VCaP (cell line): ENCODE results near the gene TNFRSF13B.
A peak's percentile ranks its signal among the peaks of the same experiment; 100 is the strongest.
"Not testable (repeated sequence)": the region's sequence is repeated elsewhere in the genome, so short reads cannot be mapped to it uniquely, and the experiment has no call there.

Source experiments
- H3K27ac ChIP-seq: fragments of 450-650 bp; 2 replicates; pipeline ENCODE4 v1.5.1; 2017
- TF ChIP-seq, protein P1 (sequence below): fragments of 450-650 bp; conservative IDR thresholded peaks from 2 replicates; pipeline ENCODE4 v1.5.1; 2017; ENCODE audit warnings: mild to moderate bottlenecking, moderate library complexity

The TNFRSF13B gene

DNA sequence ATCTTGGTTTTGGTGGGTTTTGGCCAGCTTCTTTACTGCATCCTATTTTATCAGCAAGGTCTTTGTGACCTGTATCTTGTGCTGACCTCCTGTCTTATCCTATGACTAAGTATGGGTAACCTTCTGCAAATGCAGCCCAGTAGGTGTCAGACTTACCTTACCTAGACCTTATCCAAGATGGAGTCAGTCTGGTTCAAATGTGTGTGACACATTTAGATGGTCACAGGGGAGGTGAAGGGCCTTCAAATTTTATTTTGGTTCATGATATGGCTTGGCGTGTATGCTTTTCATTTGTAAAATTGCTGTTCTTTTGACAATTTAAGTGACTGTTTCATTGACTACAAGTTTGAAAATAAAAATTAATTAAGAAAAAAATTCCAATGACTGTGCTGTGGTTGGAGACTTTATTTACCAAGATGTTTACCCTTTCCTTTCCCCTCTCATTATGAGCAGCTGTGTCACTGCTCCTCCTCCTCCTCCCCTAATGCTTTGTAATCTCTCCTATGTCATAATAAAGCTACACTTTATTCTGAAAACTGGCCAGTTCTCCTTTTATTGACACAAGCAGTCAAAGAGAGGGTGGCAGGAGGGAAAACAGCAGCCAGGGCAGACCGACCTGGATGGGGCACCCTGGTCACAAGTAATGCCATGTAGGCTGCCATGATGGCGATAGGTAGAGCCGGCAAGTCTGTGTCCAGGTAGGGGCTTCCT, 49.4 kb downstream of the TNFRSF13B start:
- TF ChIP-seq, protein P1, sequence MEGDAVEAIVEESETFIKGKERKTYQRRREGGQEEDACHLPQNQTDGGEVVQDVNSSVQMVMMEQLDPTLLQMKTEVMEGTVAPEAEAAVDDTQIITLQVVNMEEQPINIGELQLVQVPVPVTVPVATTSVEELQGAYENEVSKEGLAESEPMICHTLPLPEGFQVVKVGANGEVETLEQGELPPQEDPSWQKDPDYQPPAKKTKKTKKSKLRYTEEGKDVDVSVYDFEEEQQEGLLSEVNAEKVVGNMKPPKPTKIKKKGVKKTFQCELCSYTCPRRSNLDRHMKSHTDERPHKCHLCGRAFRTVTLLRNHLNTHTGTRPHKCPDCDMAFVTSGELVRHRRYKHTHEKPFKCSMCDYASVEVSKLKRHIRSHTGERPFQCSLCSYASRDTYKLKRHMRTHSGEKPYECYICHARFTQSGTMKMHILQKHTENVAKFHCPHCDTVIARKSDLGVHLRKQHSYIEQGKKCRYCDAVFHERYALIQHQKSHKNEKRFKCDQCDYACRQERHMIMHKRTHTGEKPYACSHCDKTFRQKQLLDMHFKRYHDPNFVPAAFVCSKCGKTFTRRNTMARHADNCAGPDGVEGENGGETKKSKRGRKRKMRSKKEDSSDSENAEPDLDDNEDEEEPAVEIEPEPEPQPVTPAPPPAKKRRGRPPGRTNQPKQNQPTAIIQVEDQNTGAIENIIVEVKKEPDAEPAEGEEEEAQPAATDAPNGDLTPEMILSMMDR = peak; percentile 56
- H3K27ac ChIP-seq = peak overlapping the region; percentile 36

- not testable (repeated sequence) for H3K27ac ChIP-seq
Observed at GRCh38 chr17:16921451-16921850, 50.5 kb downstream of the TNFRSF13B start.

DNA sequence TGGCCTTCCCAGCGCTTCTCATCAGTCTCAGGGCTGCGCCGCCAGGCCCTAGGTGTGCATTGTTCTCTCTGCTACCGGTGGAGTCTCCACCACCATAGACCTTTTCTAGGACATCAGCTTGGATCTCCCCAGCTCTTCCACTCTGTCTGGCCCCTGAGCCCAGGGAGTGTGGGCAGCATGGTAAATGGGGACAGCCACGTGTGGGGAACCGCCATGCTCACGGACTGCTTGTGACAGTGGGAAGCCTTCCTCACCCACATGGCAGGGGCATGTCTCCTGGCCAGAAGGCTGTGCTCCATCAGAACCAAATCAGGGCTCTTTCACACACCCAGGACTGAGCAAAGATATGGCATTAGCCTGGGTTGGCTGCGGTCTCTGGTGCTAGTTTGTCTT, 51.3 kb downstream of the TNFRSF13B start:
- no peak overlapping the region for H3K27ac ChIP-seq
- TF ChIP-seq, protein P1 = no peak

GRCh38 chr17:16919663-16920627, 52.0 kb downstream of the TNFRSF13B start:
- no peak overlapping the region for H3K27ac ChIP-seq
- TF ChIP-seq, protein P1 = no peak

DNA sequence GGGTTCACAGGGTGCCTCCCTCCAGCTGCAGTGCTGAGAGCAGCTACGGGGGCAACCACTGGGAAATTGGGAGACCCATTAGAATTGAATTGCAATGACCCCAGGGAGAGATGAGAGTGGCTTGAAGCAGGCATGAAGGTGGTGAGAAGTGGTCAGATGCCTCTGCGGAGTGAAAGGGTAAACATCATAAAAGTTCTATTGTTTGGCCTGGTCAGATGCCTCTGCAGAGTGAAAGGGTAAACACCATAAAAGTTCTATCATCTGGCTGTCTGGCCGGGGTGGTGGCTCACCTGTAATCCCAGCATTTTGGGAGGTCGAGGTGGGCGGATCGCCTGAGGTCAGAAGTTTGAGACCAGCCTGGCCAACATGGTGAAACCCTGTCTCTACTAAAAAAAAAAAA, 53.5 kb downstream of the TNFRSF13B start:
- TF ChIP-seq, protein P1 = no peak
- H3K27ac ChIP-seq = peak overlapping the region; percentile 19; the same call in 1 of the 2 replicates

DNA sequence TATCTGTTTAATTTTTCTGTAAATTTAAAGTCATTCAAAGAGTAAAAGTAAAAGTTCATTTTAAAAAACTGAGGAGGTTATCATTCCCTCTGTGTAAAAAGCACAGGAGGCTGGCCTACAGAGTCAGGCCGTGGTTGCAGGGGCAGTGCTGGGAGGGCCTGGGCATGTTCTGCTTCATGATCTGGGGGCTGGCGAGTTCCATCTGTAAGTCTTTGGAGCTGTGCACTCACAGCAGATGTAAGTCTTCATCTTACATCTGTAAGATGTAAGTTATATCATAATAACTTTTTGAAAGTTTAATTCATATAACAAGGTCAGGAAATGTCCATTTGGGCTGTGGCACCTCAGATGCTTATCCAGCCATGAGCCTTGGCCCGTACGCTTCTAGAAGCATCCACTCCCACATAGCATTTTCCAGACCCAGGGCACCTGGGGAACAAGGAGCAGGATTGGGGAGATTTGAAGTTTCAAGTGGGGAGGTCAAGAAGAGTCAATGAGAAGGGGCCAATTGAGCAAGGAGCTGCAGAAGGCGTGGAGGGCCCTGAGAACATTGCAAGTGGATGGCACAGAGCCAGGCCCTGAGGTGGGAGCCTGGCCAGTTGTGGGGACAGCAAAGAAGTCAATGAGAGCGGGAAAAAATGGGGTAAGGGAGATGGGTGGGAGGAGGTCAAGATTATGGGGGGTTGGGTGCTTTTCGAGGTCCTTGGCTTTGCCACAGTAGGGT, 54.1 kb downstream of the TNFRSF13B start:
- H3K27ac ChIP-seq = peak overlapping the region; percentile 19; the same call in 1 of the 2 replicates
- TF ChIP-seq, protein P1 = no peak

GRCh38 chr17:16916557-16916920, 55.4 kb downstream of the TNFRSF13B start:
- no peak overlapping the region for H3K27ac ChIP-seq
- TF ChIP-seq, protein P1 = no peak
